Measurements from ENCODE around the gene THADA.

DNA sequence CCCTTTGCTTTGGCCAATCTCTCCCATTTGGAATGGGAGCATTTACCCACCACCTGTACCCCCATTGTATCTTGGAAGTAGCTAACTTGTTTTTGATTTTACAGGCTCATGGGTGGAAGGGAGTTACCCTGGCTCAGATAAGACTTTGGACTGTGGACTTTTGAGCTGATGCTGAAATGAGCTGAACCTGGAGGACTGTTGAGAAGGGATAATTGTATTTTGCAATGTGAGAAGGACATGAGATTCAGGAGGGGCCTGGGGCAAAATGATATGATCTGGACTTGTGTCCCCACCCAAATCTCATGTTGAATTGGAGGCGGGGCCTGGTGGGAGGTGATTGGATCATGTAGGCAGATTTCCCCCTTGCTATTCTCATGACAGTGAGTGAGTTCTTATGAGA is 310.9 kb downstream of the THADA start:
- TF ChIP-seq L3MBTL2 (conservative IDR thresholded peaks at IDR 0.05) (no peak), ELF4 (IDR thresholded peaks at IDR 0.05) (no peak), BHLHE40 (IDR thresholded peaks at IDR 0.05; ENCODE audit: borderline replicate concordance) (no peak), FOXA1 (IDR thresholded peaks at IDR 0.05) (no peak), TARDBP (IDR thresholded peaks at IDR 0.05) (no peak), FOXM1 (IDR thresholded peaks at IDR 0.05; ENCODE audit: borderline replicate concordance) (no peak), SP1 (IDR thresholded peaks at IDR 0.05) (no peak), FOXK2 (IDR thresholded peaks at IDR 0.05) (no peak), HDGF (IDR thresholded peaks at IDR 0.05; ENCODE audit: borderline replicate concordance) (no peak), NFRKB (IDR thresholded peaks at IDR 0.05) (no peak)
- TF ChIP-seq, protein P1, sequence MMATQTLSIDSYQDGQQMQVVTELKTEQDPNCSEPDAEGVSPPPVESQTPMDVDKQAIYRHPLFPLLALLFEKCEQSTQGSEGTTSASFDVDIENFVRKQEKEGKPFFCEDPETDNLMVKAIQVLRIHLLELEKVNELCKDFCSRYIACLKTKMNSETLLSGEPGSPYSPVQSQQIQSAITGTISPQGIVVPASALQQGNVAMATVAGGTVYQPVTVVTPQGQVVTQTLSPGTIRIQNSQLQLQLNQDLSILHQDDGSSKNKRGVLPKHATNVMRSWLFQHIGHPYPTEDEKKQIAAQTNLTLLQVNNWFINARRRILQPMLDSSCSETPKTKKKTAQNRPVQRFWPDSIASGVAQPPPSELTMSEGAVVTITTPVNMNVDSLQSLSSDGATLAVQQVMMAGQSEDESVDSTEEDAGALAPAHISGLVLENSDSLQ (IDR thresholded peaks at IDR 0.05), result no peak
